SK-N-SH (cell line): ENCODE data around the gene ARMC9. TPM values are rescaled to one million over a fixed set of nuclear protein-coding genes. Genes with fewer than 3 reads are reported as not detected.

Source experiments
- CTCF ChIA-PET: fragments of 300-600, 350-600 bp; formaldehyde crosslinking; extraction: SDS; loops from one replicate; lab custom pipeline; 2021; lab: Yijun Ruan, JAX
- POLR2A ChIA-PET: fragments of 350-600 bp; sonication (Branson Sonifier 250); formaldehyde crosslinking; extraction: SDS; loops from one replicate; lab custom pipeline; 2020; ENCODE audit warnings: antibody characterized with exemption, inconsistent platforms; lab: Yijun Ruan, JAX
- DNase-seq: peaks from one replicate; pipeline ENCODE4 v3.0.0; 2012
- H2AFZ ChIP-seq: fragments of 200-600 bp; sonication (generic); 2 replicates; pipeline ENCODE4 v1.8.1; 2016; ENCODE audit warnings: antibody characterized with exemption, mild to moderate bottlenecking, low read depth
- H3F3A ChIP-seq: fragments of 200-600 bp; sonication (generic); replicated peaks from 2 replicates; pipeline ENCODE3; 2016; ENCODE audit warnings: antibody characterized with exemption, mild to moderate bottlenecking; ENCODE audit not compliant: insufficient read depth
- H3K27ac ChIP-seq, 2 experiments: fragments of 200-500 bp in 1 of 2; fragments of 200-600 bp in 1 of 2; sonication (Bioruptor generic) in 1 of 2; sonication (generic), shearing (Covaris generic) in 1 of 2; 2 replicates each; pipeline versions ENCODE4 v1.5.1 to v1.6.1; 2014 to 2016; ENCODE audit warnings: low read depth in 2 of 2, inconsistent platforms in 1 of 2, low read length in 1 of 2, mild to moderate bottlenecking in 1 of 2, mixed read lengths in 1 of 2
- H3K27me3 ChIP-seq: fragments of 200-600 bp; sonication (generic), shearing (Covaris generic); 2 replicates; pipeline ENCODE4 v1.6.1; 2016; ENCODE audit warnings: mixed run types; ENCODE audit not compliant: insufficient read depth
- H3K36me3 ChIP-seq, 2 experiments: fragments of 200-500 bp in 1 of 2; fragments of 200-600 bp in 1 of 2; sonication (Bioruptor generic) in 1 of 2; sonication (generic) in 1 of 2; replicated peaks in 1 of 2; 2 replicates each; pipeline versions ENCODE3 to v1.5.1; 2014 to 2016; ENCODE audit warnings: low read length in 1 of 2, mild to moderate bottlenecking in 1 of 2; ENCODE audit not compliant: insufficient read depth in 2 of 2, control insufficient read depth in 1 of 2
- H3K4me1 ChIP-seq, 2 experiments: fragments of 200-500 bp in 1 of 2; fragments of 200-600 bp in 1 of 2; sonication (Bioruptor generic) in 1 of 2; sonication (generic), shearing (Covaris generic) in 1 of 2; 2 replicates each; pipeline versions ENCODE4 v1.5.1 to v1.6.1; 2014 to 2016; ENCODE audit warnings: low read depth in 1 of 2, low read length in 1 of 2, mixed run types in 1 of 2; ENCODE audit not compliant: insufficient read depth in 2 of 2, control insufficient read depth in 1 of 2
- H3K4me2 ChIP-seq: fragments of 200-600 bp; sonication (generic), shearing (Covaris generic); 2 replicates; pipeline ENCODE4 v1.6.1; 2017; ENCODE audit warnings: mixed run types
- H3K4me3 ChIP-seq, 2 experiments: fragments of 200-500 bp in 1 of 2; fragments of 200-600 bp in 1 of 2; sonication (Bioruptor generic) in 1 of 2; sonication (generic), shearing (Covaris generic) in 1 of 2; 2 replicates each; pipeline versions ENCODE4 v1.5.1 to v1.8.1; 2014 to 2016; ENCODE audit warnings: low read depth in 2 of 2, inconsistent platforms in 1 of 2, low read length in 1 of 2, mild to moderate bottlenecking in 1 of 2, mixed read lengths in 1 of 2, moderate library complexity in 1 of 2
- H3K79me2 ChIP-seq: fragments of 200-600 bp; sonication (generic); 2 replicates; pipeline ENCODE4 v1.8.1; 2017; ENCODE audit warnings: mild to moderate bottlenecking; ENCODE audit not compliant: insufficient read depth
- H3K9ac ChIP-seq: fragments of 200-600 bp; sonication (generic); 2 replicates; pipeline ENCODE4 v1.6.1; 2017; ENCODE audit warnings: mixed run types
- H3K9me2 ChIP-seq: fragments of 200-600 bp; sonication (generic); 2 replicates; pipeline ENCODE4 v1.6.1; 2017; ENCODE audit warnings: mixed run types
- H3K9me3 ChIP-seq: fragments of 200-600 bp; sonication (generic); 2 replicates; pipeline ENCODE4 v1.6.1; 2017; ENCODE audit warnings: mixed run types, mild to moderate bottlenecking, moderate library complexity
- H4K20me1 ChIP-seq: fragments of 200-600 bp; sonication (generic); 2 replicates; pipeline ENCODE4 v1.6.1; 2017; ENCODE audit warnings: mild to moderate bottlenecking, mixed run types; ENCODE audit not compliant: insufficient read depth
- EZH2phosphoT487 ChIP-seq: fragments of 200-600 bp; sonication (generic); IDR thresholded peaks from 2 replicates; pipeline ENCODE4 v1.6.1; 2017; ENCODE audit warnings: low read depth, mixed run types, mild to moderate bottlenecking, antibody characterized with exemption, moderate library complexity, borderline replicate concordance
- FOSL2 ChIP-seq: IDR thresholded peaks from 2 replicates; pipeline ENCODE4 v1.4.0; 2012; ENCODE audit warnings: low read depth, mild to moderate bottlenecking, moderate library complexity, borderline replicate concordance
- FOXM1 ChIP-seq: IDR thresholded peaks from 2 replicates; pipeline ENCODE4 v1.4.0; 2012; ENCODE audit warnings: low read depth, mild to moderate bottlenecking
- GABPA ChIP-seq: IDR thresholded peaks from 2 replicates; pipeline ENCODE4 v1.4.0; 2012; ENCODE audit warnings: low read depth, mild to moderate bottlenecking
- IRF3 ChIP-seq: fragments of 150-350 bp; IDR thresholded peaks from 2 replicates; pipeline ENCODE4 v1.6.1; 2016; ENCODE audit warnings: mild to moderate bottlenecking, low read depth, low read length
- MAX ChIP-seq: IDR thresholded peaks from 2 replicates; pipeline ENCODE4 v1.4.0; 2012; ENCODE audit warnings: low read depth
- MXI1 ChIP-seq: IDR thresholded peaks from 2 replicates; pipeline ENCODE4 v1.6.1; 2012; ENCODE audit warnings: mild to moderate bottlenecking, low read depth, low read length, improper control_type of control experiment
- NRF1 ChIP-seq: IDR thresholded peaks from 2 replicates; pipeline ENCODE4 v1.6.1; 2012; ENCODE audit warnings: low read depth, mild to moderate bottlenecking, low read length
- PBX3 ChIP-seq: IDR thresholded peaks from 2 replicates; pipeline ENCODE4; 2012
- POLR2AphosphoS5 ChIP-seq: IDR thresholded peaks from 2 replicates; pipeline ENCODE4 v1.6.1; 2012; ENCODE audit warnings: low read depth, low read length
- RFX5 ChIP-seq: IDR thresholded peaks from 2 replicates; pipeline ENCODE4 v1.6.1; 2012; ENCODE audit warnings: mild to moderate bottlenecking, improper control_type of control experiment, low read length
- RXRA ChIP-seq: IDR thresholded peaks from 2 replicates; pipeline ENCODE4 v1.4.0; 2012; ENCODE audit warnings: low read depth, mild to moderate bottlenecking, borderline replicate concordance
- SIN3A ChIP-seq: IDR thresholded peaks from 2 replicates; pipeline ENCODE4 v1.6.1; 2012; ENCODE audit warnings: low read depth, mild to moderate bottlenecking, low read length, moderate library complexity, borderline replicate concordance
- TAF1 ChIP-seq: IDR thresholded peaks from 2 replicates; pipeline ENCODE4 v1.6.1; 2012; ENCODE audit warnings: low read depth, mild to moderate bottlenecking, low read length, moderate library complexity, borderline replicate concordance
- TCF12 ChIP-seq: IDR thresholded peaks from 2 replicates; pipeline ENCODE4 v1.4.0; 2012
- TEAD4 ChIP-seq: IDR thresholded peaks from 2 replicates; pipeline ENCODE4 v1.4.0; 2012; ENCODE audit warnings: mild to moderate bottlenecking, borderline replicate concordance; ENCODE audit not compliant: insufficient read depth
- USF1 ChIP-seq: IDR thresholded peaks from 2 replicates; pipeline ENCODE4 v1.4.0; 2012; ENCODE audit warnings: low read depth, borderline replicate concordance
- WGBS: methylation state at CpG from one replicate; pipeline ENCODE4 v1.1.6; 2017; ENCODE audit warnings: low lambda C conversion rate; 5-methylcytosine and 5-hydroxymethylcytosine counted together
- polyA plus RNA-seq, 3 experiments: library from polyadenylated mRNA; depleted of rRNA; stranded (reverse); fragments of >200 nt; gene quantifications; 2 replicates each; pipeline ENCODE4 v1.2.3, GENCODE V29; 2012

The ARMC9 gene
- polyA plus RNA-seq, 1 of the 3 experiments (the other 2 are of a cell fraction) = 25.3 TPM

GRCh38 chr2:231413456-231413855 lies 215.0 kb downstream of the ARMC9 start:
- H2AFZ ChIP-seq = no peak overlapping the region
- CTCF ChIA-PET = interaction anchor here (0.8 to 17.2 kb wide), 16 partner anchors 8 to 535 kb away, joined by 3 to 302 read pairs (median 14); no protein-coding TSS in a partner anchor
- WGBS = 92% methylated on average over 5 of the region's 6 CpGs
- POLR2A ChIA-PET = no interaction called here
- no peak for DNase-seq
- peaks cover 7% of the 10 kb centered on the region for H3F3A ChIP-seq
- H3K9me3 ChIP-seq = no peaks in the 10 kb centered on the region
- no peaks in the 10 kb centered on the region for H4K20me1 ChIP-seq
- TF ChIP-seq GABPA (no peak), EZH2phosphoT487 (no peak), FOXM1 (no peak), MAX (no peak), POLR2AphosphoS5 (no peak), FOSL2 (no peak), RFX5 (no peak), TCF12 (no peak), IRF3 (no peak), TAF1 (no peak), SIN3A (no peak), PBX3 (no peak), MXI1 (no peak), TEAD4 (no peak), RXRA (no peak), USF1 (no peak), NRF1 (no peak)
- no peaks in the 10 kb centered on the region for H3K9me2 ChIP-seq
- no peaks in the 10 kb centered on the region for H3K27me3 ChIP-seq
- no peak overlapping the region for H3K27ac ChIP-seq
- H3K4me3 ChIP-seq = no peak overlapping the region; a peak in 1 of 4 replicates
- no peaks in the 10 kb centered on the region for H3K79me2 ChIP-seq
- peaks cover 3% of the 10 kb centered on the region in 2 experiments; a peak in 1 of 4 replicates for H3K4me1 ChIP-seq
- H3K9ac ChIP-seq = no peak overlapping the region
- H3K4me2 ChIP-seq = no peak overlapping the region
- no peaks in the 10 kb centered on the region for H3K36me3 ChIP-seq
